Femur (tissue), 1 donor: ENCODE measurements around the gene PRR12.

ENCODE experiments used
- DNase-seq: peaks from one replicate; pipeline ENCODE4 v3.0.0-alpha.2; 2017

The PRR12 gene

DNA sequence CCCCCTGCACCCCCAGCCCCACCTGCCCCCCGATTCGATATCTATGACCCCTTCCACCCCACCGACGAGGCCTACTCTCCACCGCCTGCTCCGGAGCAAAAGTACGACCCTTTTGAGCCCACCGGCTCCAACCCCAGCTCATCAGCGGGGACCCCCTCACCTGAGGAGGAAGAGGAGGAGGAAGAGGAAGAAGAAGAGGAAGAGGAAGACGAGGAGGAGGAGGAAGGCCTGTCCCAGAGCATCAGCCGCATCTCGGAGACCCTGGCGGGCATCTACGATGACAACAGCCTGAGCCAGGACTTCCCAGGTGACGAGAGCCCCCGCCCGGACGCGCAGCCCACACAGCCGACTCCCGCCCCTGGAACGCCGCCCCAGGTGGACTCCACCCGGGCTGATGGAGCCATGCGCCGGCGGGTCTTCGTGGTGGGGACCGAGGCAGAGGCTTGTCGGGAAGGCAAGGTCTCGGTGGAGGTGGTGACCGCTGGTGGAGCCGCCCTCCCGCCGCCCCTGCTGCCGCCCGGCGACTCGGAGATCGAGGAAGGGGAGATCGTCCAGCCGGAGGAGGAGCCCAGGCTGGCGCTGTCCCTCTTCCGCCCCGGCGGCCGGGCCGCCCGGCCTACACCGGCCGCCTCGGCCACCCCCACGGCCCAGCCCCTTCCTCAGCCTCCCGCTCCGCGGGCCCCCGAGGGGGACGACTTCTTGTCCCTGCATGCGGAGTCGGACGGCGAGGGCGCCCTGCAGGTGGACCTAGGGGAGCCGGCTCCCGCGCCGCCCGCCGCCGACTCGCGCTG is 60.2 kb downstream of the PRR12 start:
- no peak for DNase-seq

DNA sequence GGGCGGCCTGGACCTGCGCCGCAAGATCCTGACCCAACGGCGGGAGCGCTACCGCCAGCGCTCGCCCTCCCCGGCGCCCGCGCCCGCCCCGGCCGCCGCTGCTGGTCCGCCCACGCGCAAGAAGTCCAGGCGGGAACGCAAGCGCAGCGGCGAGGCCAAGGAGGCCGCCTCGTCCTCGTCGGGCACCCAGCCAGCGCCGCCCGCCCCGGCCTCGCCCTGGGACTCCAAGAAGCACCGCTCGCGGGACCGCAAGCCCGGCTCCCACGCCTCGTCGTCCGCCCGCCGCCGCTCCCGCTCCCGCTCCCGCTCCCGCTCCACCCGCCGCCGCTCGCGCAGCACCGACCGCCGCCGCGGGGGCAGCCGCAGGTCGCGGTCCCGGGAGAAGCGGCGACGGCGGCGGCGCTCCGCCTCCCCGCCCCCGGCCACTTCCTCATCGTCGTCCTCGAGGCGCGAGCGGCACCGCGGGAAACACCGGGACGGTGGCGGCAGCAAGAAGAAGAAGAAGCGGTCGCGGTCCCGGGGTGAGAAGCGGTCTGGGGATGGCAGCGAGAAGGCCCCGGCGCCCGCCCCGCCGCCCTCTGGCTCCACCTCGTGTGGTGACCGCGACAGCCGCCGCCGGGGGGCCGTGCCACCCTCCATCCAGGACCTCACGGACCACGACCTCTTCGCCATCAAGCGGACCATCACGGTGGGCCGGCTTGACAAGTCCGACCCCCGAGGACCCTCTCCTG is 61.0 kb downstream of the PRR12 start:
- DNase-seq = no peak

GRCh38 chr19:49652551-49653465 is 61.8 kb downstream of the PRR12 start:
- DNase-seq = no peak

DNA sequence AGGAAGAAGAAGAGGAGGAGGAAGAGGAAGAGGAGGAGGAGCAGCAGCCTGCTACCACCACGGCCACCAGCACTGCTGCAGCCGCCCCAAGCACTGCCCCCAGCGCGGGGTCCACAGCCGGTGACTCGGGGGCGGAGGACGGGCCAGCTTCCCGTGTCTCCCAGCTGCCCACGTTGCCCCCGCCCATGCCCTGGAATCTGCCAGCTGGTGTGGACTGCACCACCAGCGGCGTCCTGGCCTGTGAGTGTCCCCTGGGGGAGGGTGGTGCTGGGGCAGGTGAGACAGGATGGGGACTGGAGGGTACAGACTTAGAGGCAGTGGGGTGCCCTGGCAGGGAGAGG is 62.5 kb downstream of the PRR12 start:
- no peak for DNase-seq

DNA sequence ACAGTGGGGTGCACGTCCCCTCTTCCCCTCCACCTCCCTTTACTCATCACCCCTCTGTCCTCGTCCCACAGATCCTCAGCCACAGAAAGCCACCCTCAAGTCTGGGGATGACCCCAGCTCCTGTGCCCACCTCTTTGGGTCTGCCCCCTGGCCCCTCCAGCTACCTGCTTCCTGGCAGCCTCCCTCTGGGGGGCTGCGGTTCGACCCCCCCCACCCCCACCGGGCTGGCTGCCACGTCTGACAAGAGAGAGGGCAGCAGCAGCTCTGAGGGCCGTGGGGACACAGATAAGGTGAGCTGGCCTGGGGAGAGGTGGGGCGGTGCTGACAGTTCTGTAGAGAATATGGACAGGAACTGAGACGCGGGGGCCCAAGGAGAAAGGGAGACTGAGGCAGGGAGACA is 63.6 kb downstream of the PRR12 start:
- no peak for DNase-seq

DNA sequence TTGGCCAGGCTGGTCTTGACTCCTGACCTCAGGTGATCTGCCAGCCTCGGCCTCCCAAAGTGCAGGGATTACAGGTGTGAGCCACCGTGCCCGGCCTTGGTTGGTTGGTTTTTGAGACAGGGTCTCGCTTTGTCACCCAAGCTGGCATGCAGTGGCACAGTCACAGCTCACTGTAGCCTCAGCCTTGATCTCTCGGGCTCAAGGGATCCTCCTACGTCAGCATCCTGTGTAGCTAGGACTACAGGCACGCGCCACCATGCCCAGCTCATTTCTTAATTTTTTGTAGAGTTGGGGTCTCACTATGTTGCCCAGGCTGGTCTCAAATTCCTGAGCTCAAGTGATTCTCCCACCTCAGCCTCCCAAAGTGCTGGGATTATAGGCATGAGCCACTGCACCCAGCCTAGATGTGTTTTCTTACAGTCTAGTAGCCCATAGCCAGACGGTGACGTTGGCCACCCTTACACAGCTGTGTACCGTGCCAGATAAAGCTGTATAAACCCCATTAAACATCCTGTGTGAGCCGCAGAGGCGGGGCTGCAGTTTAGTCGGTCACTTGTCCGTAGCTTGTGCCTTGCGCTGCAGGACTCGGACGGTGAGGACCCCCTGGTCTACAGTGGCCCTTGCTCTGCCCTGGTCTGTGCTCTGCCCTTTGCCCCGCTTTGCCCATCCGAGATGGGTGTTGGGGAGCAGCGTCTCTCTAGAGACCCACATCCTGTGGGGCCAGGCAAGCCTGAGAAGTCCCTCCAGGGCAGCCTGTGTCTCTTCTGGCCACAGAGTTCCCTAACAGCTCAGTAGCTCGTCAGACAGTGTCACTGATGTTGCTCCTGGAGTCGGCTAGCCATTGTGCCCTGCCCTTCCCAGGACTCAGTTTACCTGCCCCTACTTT is 64.8 kb downstream of the PRR12 start:
- DNase-seq = no peak

- no peak for DNase-seq
Observed at GRCh38 chr19:49656456-49657109, 65.6 kb downstream of the PRR12 start.

DNA sequence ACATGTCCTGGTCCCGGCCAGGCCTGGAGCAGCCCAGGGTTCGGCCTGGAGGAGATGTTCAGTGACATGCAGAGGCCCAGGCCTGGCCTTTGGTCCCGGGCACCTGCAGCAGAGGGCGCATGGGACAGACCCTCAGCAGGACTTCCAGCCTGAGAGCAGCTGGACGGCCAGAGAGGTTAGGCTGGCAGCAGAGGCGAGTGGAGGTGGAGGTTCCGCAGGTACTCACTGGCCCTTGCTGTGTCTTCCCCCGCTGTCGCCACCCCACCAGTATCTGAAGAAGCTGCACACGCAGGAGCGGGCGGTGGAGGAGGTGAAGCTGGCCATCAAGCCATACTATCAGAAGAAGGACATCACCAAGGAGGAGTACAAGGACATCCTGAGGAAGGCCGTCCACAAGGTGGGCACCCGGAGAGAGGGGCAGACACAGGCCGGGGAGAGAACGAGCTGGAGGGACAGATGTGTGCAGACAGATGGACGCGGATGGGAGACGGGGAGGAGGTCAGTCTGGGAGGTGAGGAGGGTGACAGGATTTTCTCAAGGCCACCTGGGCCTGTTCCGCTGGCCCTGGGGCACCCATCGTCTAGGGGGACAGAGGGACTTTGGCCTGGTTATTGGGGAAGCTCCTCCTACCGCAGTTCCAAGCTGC is 66.6 kb downstream of the PRR12 start:
- DNase-seq = no peak

DNA sequence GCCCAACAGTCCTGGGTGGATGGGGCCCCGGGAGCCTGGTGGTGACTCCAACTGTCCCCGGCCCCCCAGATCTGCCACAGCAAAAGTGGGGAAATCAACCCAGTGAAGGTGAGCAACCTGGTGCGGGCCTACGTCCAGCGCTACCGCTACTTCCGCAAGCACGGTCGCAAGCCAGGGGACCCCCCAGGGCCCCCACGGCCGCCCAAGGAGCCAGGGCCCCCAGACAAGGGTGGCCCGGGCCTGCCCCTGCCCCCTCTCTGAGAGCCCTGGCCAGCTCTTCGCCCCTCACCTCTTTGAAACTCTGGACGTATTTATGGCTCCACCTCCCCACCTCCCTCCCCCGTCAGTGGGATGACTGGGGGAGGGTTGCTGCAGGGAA is 67.1 kb downstream of the PRR12 start:
- no peak for DNase-seq

GRCh38 chr19:49658566-49659442 is 67.8 kb downstream of the PRR12 start:
- no peak for DNase-seq

DNA sequence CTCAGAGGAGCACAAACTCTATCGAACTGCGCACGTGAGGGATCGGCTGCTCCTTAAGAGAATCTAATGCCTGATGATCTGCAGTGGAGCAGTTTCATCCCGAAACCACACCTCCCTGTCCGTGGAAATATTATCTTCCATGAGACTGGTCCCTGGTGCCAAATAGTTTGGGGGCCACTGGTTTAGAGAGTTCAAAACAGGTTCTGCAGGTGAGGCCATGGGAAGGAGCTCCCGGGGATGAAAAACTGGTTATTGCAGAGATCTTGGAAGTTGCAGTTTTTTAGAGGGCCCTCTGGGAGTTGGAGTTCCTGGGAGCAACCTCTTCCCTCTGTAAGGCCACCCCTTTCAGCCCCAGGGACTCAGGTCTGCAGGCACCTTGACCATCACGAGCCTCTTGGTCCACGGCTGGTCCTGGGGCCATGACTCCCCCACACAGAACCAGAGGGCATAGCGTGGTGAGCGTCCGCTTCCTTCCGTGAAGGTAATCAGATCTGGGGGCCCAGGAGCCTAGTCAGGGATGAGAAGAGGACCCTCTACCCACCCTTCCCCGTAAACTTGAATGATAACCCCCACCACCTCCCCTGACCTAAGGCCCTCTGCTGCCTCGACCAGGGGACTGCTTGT is 69.5 kb downstream of the PRR12 start:
- no peak for DNase-seq

DNA sequence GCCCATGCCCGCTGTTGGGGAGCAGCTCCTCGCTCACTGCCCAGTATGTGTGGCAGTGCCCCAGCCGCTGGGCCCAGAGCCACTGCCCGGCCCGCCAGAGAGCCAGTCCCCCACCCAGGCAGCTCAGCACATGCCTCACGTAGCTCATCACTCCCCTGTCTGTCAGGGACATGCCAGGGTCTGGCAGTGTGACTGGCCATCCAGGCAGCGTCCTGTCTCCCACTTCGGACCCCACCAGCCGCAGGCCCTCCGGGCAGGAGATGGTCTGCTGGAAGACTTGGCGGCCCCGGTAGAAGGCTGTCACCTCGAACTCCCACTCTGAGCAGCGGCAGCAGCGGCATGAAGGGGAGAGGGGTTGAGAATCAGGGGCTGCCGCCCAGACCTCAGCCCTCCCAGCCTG is 71.0 kb downstream of the PRR12 start:
- no peak for DNase-seq

GRCh38 chr19:49663224-49663623 is 72.2 kb downstream of the PRR12 start:
- no peak for DNase-seq

GRCh38 chr19:49664171-49665035 is 73.4 kb downstream of the PRR12 start:
- DNase-seq = peak; percentile 91

- no peak for DNase-seq
Observed at GRCh38 chr19:49665036-49665350, 74.0 kb downstream of the PRR12 start.

DNA sequence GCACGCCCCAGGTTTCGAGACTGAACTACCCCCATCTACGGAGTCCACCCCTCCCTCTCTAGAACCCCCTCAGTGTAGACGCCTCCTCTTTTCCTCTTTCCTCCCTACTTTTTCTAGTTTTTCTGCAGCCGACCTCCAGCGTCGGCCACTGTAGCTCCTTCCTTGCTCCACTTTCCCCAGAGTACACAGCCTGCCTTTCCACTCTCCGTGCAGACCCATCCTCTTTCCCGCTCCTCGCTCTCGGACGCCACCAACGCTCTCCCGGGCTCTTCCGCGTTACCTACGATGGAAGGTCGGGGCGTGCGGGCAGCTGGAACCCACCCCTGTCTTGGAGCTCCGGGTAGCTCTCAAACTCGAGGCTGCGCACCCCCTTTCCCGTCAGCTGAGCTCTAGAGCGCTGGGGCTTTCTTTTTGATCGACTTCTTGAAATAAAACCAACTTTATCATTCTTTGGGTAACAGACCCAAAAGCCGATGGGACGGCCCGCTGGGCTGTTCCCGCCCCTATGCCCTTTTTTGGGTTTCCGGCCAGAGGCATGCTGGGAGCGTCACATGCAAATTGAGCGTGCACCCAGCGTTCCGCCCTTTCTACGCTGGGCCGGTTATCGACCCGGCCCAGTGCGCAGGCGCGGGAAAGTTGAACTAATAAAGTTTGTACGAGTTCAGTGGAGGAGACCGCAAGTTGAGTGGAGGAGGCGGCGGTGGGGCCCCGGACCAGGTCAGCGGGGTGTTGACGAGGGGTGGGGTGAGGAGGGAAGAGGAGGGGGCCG is 74.6 kb downstream of the PRR12 start, which contains the start of the genes BCL2L12 and IRF3:
Gene BCL2L12 (plus strand): TSS at position 583 of the 769 bp plus-strand sequence. CDS start 760 bp downstream, outside the sequence.
Gene IRF3 (minus strand): TSS at position 507 of the 769 bp plus-strand sequence. CDS start 1,019 bp downstream, outside the sequence.
- DNase-seq = peak; percentile 99

GRCh38 chr19:49666120-49666444 is 75.1 kb downstream of the PRR12 start:
- no peak for DNase-seq

- DNase-seq = no peak
Observed at GRCh38 chr19:49667473-49667872, 76.5 kb downstream of the PRR12 start.
